Lower leg skin (tissue), 3 donors: ENCODE data around the gene OR5A2.

Source experiments
- CTCF ChIP-seq, 3 donors: fragments of 450-650 bp; IDR thresholded peaks; one replicate each; pipeline ENCODE4 v1.5.1; 2016; ENCODE audit warnings: antibody characterized with exemption in 3 of 3, mild to moderate bottlenecking in 3 of 3, moderate library complexity in 2 of 3
- POLR2A ChIP-seq, 2 donors: fragments of 450-650 bp; IDR thresholded peaks; one replicate each; pipeline ENCODE4 v1.6.1; 2016 to 2017; ENCODE audit warnings: antibody characterized with exemption in 2 of 2, mild to moderate bottlenecking in 1 of 2, moderate library complexity in 1 of 2

DNA sequence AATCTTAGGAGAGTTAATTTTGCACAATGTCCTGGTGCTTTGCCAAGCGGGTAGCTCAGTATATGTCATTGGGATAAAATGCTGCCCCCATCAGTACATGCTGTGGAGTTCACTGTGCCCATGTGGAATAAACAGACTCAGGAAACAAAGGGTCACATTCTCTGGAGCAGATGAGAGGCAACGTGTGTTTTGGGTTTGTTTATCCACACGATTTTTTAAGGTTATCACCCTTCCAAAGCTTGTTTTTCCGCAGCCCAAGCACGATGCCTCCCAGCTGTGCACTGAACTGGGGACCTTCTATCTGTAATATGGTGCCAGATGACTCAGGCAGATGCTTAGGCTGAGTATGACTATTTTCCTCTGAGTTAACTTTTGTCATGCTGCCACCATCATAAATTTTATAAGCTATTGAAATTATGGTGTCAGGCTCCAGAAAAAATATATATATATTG, 37.0 kb upstream of the OR5A2 start:
- TF ChIP-seq CTCF (IDR thresholded peaks at IDR 0.05) (no peak), POLR2A (IDR thresholded peaks at IDR 0.05) (no peak)
